GM21619 (cell line): Measurements from ENCODE around the gene NBR1.
"Not testable (repeated sequence)": the region's sequence is repeated elsewhere in the genome, so short reads cannot be mapped to it uniquely, and the experiment has no call there.

Source experiments
- ATAC-seq: cut with Tn5 transposase; IDR thresholded peaks from one replicate; pipeline ENCODE4 v1.9.1; 2021; ENCODE audit not compliant: unreplicated experiment

NBR1 gene

GRCh38 chr17:43170766-43171585 lies at the start of gene NBR1:
Gene NBR1 (plus strand): TSS chr17:43171214. CDS start chr17:43175800, 4,586 bp downstream.
- ATAC-seq = peak; percentile 70

- ATAC-seq = peak; percentile 96
Measured at GRCh38 chr17:43125133-43125966, 45.7 kb upstream of the NBR1 start, which contains the start of gene BRCA1. Gene BRCA1 (minus strand): TSS chr17:43125364. CDS start chr17:43124096, 1,268 bp downstream.

GRCh38 chr17:43125967-43126910 lies 44.8 kb upstream of the NBR1 start:
- no peak for ATAC-seq

- ATAC-seq = no peak
Measured at GRCh38 chr17:43126911-43127290, 44.1 kb upstream of the NBR1 start.

- ATAC-seq = not testable (repeated sequence)
Measured at GRCh38 chr17:43127333-43127876, 43.6 kb upstream of the NBR1 start.

GRCh38 chr17:43129671-43130010 lies 41.4 kb upstream of the NBR1 start:
- no peak for ATAC-seq

- ATAC-seq = no peak
Measured at GRCh38 chr17:43132117-43132516, 38.9 kb upstream of the NBR1 start.

- not testable (repeated sequence) for ATAC-seq
Measured at GRCh38 chr17:43133439-43133838, 37.6 kb upstream of the NBR1 start.

- ATAC-seq = no peak
Measured at GRCh38 chr17:43134774-43135453, 36.1 kb upstream of the NBR1 start.

- ATAC-seq = no peak
Measured at GRCh38 chr17:43135454-43135819, 35.6 kb upstream of the NBR1 start.

- not testable (repeated sequence) for ATAC-seq
Measured at GRCh38 chr17:43136574-43136973, 34.4 kb upstream of the NBR1 start.

GRCh38 chr17:43138531-43138930 lies 32.5 kb upstream of the NBR1 start:
- not testable (repeated sequence) for ATAC-seq

GRCh38 chr17:43140396-43141332 lies 30.4 kb upstream of the NBR1 start:
- ATAC-seq = no peak

GRCh38 chr17:43142153-43142552 lies 28.9 kb upstream of the NBR1 start:
- ATAC-seq = no peak

- ATAC-seq = no peak
Measured at GRCh38 chr17:43143201-43143600, 27.8 kb upstream of the NBR1 start.

- ATAC-seq = no peak
Measured at GRCh38 chr17:43146649-43147048, 24.4 kb upstream of the NBR1 start.

- no peak for ATAC-seq
Measured at GRCh38 chr17:43151880-43152456, 19.0 kb upstream of the NBR1 start.

- ATAC-seq = not testable (repeated sequence)
Measured at GRCh38 chr17:43153197-43153835, 17.7 kb upstream of the NBR1 start.
